ENCODE results near the gene CYP2W1.

DNA sequence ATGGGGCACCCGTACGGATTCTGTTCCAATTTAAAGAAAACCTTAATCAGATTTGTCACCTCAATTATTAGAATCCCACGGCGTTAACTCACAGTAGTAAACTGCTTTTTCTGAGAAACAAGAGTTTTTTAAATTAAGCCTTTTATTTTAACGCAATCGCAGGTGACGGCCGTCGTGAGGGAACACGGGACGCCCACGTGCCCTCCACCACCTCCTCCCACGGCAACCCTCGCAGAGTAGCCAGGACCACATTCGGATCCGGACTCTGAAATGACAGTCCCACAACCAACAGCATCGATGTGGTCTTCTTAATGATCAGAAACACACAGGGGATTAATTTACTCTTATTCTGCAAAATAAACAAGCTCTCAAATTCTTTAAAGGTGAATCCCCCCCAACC lies 39.4 kb downstream of the CYP2W1 start:
- TF ChIP-seq, protein P1, sequence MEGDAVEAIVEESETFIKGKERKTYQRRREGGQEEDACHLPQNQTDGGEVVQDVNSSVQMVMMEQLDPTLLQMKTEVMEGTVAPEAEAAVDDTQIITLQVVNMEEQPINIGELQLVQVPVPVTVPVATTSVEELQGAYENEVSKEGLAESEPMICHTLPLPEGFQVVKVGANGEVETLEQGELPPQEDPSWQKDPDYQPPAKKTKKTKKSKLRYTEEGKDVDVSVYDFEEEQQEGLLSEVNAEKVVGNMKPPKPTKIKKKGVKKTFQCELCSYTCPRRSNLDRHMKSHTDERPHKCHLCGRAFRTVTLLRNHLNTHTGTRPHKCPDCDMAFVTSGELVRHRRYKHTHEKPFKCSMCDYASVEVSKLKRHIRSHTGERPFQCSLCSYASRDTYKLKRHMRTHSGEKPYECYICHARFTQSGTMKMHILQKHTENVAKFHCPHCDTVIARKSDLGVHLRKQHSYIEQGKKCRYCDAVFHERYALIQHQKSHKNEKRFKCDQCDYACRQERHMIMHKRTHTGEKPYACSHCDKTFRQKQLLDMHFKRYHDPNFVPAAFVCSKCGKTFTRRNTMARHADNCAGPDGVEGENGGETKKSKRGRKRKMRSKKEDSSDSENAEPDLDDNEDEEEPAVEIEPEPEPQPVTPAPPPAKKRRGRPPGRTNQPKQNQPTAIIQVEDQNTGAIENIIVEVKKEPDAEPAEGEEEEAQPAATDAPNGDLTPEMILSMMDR (IDR thresholded peaks at IDR 0.05): no peak
- TF ChIP-seq POLR2A (IDR thresholded peaks at IDR 0.05): no peak
